Muscle layer of duodenum (tissue), 2 donors: ENCODE data around the gene DOCK2.

ENCODE experiments used
- H3K27ac ChIP-seq: one replicate; pipeline ENCODE4 v1.7.0; 2013; ENCODE audit warnings: mild to moderate bottlenecking, low read length
- H3K27me3 ChIP-seq: one replicate; pipeline ENCODE4 v1.7.0; 2013; ENCODE audit warnings: low read depth, mild to moderate bottlenecking, control low read depth, low read length
- H3K36me3 ChIP-seq, 2 donors: one replicate each; pipeline ENCODE4 v1.7.0; 2013; ENCODE audit warnings: low read length in 2 of 2, control low read depth in 1 of 2, mild to moderate bottlenecking in 1 of 2; ENCODE audit not compliant: insufficient read depth in 2 of 2, control insufficient read depth in 1 of 2
- H3K4me1 ChIP-seq, 2 donors: one replicate each; pipeline ENCODE4 v1.7.0; 2013; ENCODE audit warnings: low read length in 2 of 2, mild to moderate bottlenecking in 2 of 2, control low read depth in 1 of 2, moderate library complexity in 1 of 2; ENCODE audit not compliant: insufficient read depth in 2 of 2, control insufficient read depth in 1 of 2
- H3K4me3 ChIP-seq, 2 donors: one replicate each; pipeline ENCODE4 v1.7.0; 2013; ENCODE audit warnings: low read length in 2 of 2, low read depth in 1 of 2, mild to moderate bottlenecking in 1 of 2
- H3K9me3 ChIP-seq, 2 donors: one replicate each; pipeline ENCODE4 v1.7.0; 2013; ENCODE audit warnings: low read length in 2 of 2, control low read depth in 1 of 2, mild to moderate bottlenecking in 1 of 2; ENCODE audit not compliant: control insufficient read depth in 1 of 2
- donor health status: healthy.

Gene DOCK2

DNA sequence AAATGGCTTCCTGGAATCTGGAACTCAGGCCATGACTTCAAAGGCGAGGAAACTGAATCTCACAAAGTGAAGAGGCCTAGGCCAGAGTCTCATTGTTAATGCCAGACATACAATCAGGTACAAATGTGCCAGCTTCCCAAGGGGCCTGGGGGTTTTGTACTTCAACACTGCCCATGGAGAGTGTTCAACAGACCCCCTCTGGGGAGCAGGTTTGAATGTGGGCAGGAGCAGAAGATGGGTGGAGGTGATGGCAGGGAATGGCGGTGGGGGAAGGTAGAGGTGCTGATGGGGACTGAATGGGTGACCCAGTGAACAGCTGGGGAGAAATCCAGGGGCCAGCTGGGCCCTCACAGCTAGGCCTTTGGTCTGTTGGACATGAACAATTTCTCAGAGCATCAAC is 480.7 kb downstream of the DOCK2 start:
- H3K9me3 ChIP-seq: no peaks in the 10 kb centered on the region
- no peaks in the 10 kb centered on the region for H3K27me3 ChIP-seq
- H3K36me3 ChIP-seq: no peaks in the 10 kb centered on the region
- H3K4me3 ChIP-seq: no peak overlapping the region
- no peak overlapping the region for H3K27ac ChIP-seq
- no peaks in the 10 kb centered on the region for H3K4me1 ChIP-seq

DNA sequence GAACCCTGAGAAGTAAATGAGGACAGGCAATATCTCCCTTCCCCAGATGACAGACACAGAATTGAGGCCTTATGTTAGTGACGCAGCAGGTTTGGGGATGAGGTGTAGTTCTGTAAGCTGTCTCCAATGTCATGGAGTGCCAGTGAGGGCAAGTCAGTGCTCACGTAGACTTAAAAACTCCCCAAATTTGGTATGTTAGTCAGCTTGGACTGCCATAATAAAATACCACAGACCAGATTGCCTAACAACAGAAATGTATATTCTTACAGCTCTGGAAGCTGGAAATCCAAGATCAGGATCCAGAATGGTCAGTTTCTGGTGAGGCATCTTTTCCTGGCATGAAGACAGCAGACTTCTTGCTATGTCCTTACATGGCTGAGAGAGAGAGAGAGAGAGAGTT is 483.5 kb downstream of the DOCK2 start:
- Histone ChIP-seq H3K27me3 (no peaks in the 10 kb centered on the region), H3K4me3 (no peak overlapping the region), H3K4me1 (no peaks in the 10 kb centered on the region), H3K36me3 (no peaks in the 10 kb centered on the region), H3K27ac (no peak overlapping the region), H3K9me3 (peaks cover 2 to 3% of the 10 kb centered on the region in 2 donors)

GRCh38 chr5:170121321-170121720 is 484.2 kb downstream of the DOCK2 start:
- no peaks in the 10 kb centered on the region for H3K27me3 ChIP-seq

GRCh38 chr5:170126061-170126460 is 489.0 kb downstream of the DOCK2 start:
- H3K4me1 ChIP-seq: no peaks in the 10 kb centered on the region
- H3K9me3 ChIP-seq: peaks cover 8 to 20% of the 10 kb centered on the region in 2 donors

More at GRCh38 chr5:170121321-170121720, 484.2 kb downstream of the DOCK2 start:
- Histone ChIP-seq H3K4me1 (no peaks in the 10 kb centered on the region), H3K36me3 (no peaks in the 10 kb centered on the region), H3K4me3 (no peak overlapping the region), H3K27ac (no peak overlapping the region), H3K9me3 (peaks cover 8 to 9% of the 10 kb centered on the region in 2 donors)

DNA sequence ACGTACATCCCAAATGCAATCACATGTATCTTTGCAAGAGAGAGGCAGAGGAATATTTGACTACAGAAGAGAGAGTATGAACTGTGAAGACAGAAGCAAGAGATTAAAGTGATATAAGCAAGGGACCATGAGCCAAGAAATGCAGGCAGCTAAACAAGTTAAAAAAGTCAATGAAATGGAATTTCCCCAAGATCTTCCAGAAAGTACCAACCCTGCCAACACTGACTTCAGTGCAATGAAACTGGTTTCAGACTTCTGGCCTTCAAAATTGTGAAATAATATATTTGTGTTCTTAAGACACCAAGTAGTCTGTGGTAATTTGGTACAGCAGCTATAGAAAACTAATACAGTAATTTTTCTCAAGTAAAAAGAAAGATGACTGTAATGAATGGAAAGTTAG is 489.6 kb downstream of the DOCK2 start:
- Histone ChIP-seq H3K4me3 (no peak overlapping the region), H3K27me3 (no peaks in the 10 kb centered on the region), H3K27ac (no peak overlapping the region), H3K4me1 (no peaks in the 10 kb centered on the region), H3K36me3 (no peaks in the 10 kb centered on the region), H3K9me3 (peaks cover 8 to 22% of the 10 kb centered on the region in 2 donors)

More at GRCh38 chr5:170126061-170126460, 489.0 kb downstream of the DOCK2 start:
- Histone ChIP-seq H3K27me3 (no peaks in the 10 kb centered on the region), H3K4me3 (no peak overlapping the region), H3K27ac (no peak overlapping the region), H3K36me3 (no peaks in the 10 kb centered on the region)

DNA sequence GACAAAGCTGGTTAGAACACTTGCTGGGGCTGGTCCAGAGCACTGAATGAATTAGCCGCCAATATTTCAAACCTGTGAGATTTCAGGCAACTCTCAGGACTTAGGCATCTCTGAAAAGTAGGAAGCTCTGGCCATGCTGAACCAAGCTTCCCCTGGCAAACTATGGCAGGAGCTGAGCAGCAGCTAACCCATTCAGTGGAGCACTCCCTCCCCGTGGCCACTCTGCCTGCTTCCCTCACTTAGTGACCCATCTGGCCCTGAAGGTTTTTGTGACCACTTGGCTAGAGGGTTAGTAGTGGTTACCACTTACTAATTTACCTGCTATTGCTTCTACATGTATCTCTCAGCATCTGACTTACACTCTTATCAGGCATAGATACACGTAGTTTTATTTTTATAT is 494.2 kb downstream of the DOCK2 start:
- Histone ChIP-seq H3K36me3 (no peaks in the 10 kb centered on the region), H3K27ac (no peak overlapping the region), H3K4me3 (no peak overlapping the region), H3K9me3 (peaks cover 0 to 16% of the 10 kb centered on the region in 2 donors), H3K4me1 (no peaks in the 10 kb centered on the region), H3K27me3 (no peaks in the 10 kb centered on the region)

GRCh38 chr5:170132269-170132975 is 495.3 kb downstream of the DOCK2 start:
- H3K9me3 ChIP-seq: peaks cover 0 to 8% of the 10 kb centered on the region in 2 donors
- H3K36me3 ChIP-seq: no peaks in the 10 kb centered on the region
- no peak overlapping the region for H3K27ac ChIP-seq
- H3K4me3 ChIP-seq: no peak overlapping the region
- H3K4me1 ChIP-seq: no peaks in the 10 kb centered on the region
- H3K27me3 ChIP-seq: no peaks in the 10 kb centered on the region
